ENCODE data around the gene FAM13A. TPM values are rescaled to one million over a fixed set of nuclear protein-coding genes. Genes with fewer than 3 reads are reported as not detected.
"Not testable (repeated sequence)": the region's sequence is repeated elsewhere in the genome, so short reads cannot be mapped to it uniquely, and the experiment has no call there.

The FAM13A gene
- total and polyA plus RNA-seq, 2 of the 8 experiments (the other 6 are each of a cell fraction or from before 2014, with no cell fraction given), result 7.1 to 16.5 TPM

DNA sequence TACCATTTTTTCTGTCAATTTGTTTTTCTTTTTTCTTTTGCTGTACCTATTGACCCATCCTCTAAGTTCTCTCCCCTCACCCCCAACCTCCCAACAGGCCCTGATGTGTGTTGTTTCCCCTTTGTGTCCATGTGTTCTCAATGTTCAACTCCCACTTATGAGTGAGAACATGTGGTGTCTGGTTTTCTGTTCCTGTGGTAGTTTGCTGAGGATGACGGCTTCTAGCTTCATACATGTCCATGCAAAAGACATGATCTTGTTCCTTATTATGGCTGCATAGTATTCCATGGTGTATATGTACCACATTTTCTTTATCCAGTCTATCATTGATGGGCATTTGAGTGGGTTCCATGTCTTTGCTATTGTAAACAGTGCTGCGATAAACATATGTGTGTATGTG is 859 bp upstream of the FAM13A start:
- DNase-seq (ENCODE audit: low read depth in 1 of 2, low spot score in 2 of 2); H3K79me1 ChIP-seq (ENCODE audit: low read depth, low read length); H2BK20ac ChIP-seq (ENCODE audit: low read length); H3K4ac ChIP-seq (replicated peaks; ENCODE audit: insufficient read length, low read depth, low read length); H3K27ac ChIP-seq (ENCODE audit: low read depth, low read length); FAIRE-seq; H3K4me2 ChIP-seq (ENCODE audit: insufficient read depth in 1 of 2, low read depth in 2 of 2, low read length in 2 of 2); H2AK5ac ChIP-seq (ENCODE audit: low read depth, low read length); H2BK15ac ChIP-seq (ENCODE audit: low read length); H3K36me3 ChIP-seq (ENCODE audit: control insufficient read depth in 2 of 4, insufficient read depth in 4 of 4, low read length in 3 of 4); H3K4me3 ChIP-seq (ENCODE audit: extremely low read depth in 1 of 4, insufficient read depth in 2 of 4, low read depth in 3 of 4, low read length in 4 of 4); H4K20me1 ChIP-seq (replicated peaks in 1 of 2; ENCODE audit: control insufficient read depth in 1 of 2, insufficient read depth in 2 of 2, low read length in 2 of 2); H3K23me2 ChIP-seq (ENCODE audit: low read depth, low read length); H3K9me3 ChIP-seq (ENCODE audit: insufficient read depth in 2 of 2, low read depth in 1 of 2, low read length in 1 of 2); H2BK120ac ChIP-seq (replicated peaks; ENCODE audit: low read depth, low read length); H4K8ac ChIP-seq (ENCODE audit: extremely low read depth, insufficient read depth, low read length); H3K56ac ChIP-seq (replicated peaks; ENCODE audit: insufficient read length, low read depth, low read length); H4K91ac ChIP-seq (replicated peaks; ENCODE audit: insufficient read length, low read length); H3K14ac ChIP-seq (ENCODE audit: insufficient read length); H2BK5ac ChIP-seq (ENCODE audit: low read depth, low read length); H3K4me1 ChIP-seq (replicated peaks in 1 of 4; ENCODE audit: control insufficient read depth in 3 of 4, insufficient read depth in 4 of 4, low read length in 3 of 4); H3K27me3 ChIP-seq (replicated peaks in 1 of 4; ENCODE audit: control insufficient read depth in 3 of 4, extremely low read depth in 1 of 4, insufficient read depth in 3 of 4, low read length in 3 of 4); H3K9ac ChIP-seq (replicated peaks in 1 of 4; ENCODE audit: extremely low read depth in 1 of 4, low read depth in 3 of 4, low read length in 3 of 4); H2BK12ac ChIP-seq (ENCODE audit: low read depth, low read length); H4K5ac ChIP-seq (ENCODE audit: insufficient read length, low read depth, low read length); H3K23ac ChIP-seq (ENCODE audit: insufficient read length); H3K18ac ChIP-seq (ENCODE audit: extremely low read depth, low read length): not testable (repeated sequence)
- POLR2A ChIA-PET (ENCODE audit: partially characterized antibody), result interaction anchor here (1.2 to 2.0 kb wide), 4 partner anchors 11 to 42 kb away, joined by 3 to 6 read pairs (median 3); no protein-coding TSS in a partner anchor
- CTCF ChIA-PET (ENCODE audit: partially characterized antibody), result interaction anchor here (0.7 kb wide), 1 partner anchor 56 kb away, joined by 3 read pairs; no protein-coding TSS in a partner anchor
- 72% methylated on average over 2 of the region's 2 CpGs; no CpG with 5 or more reads in 1 of the 2 experiments for WGBS, 2 experiments (ENCODE audit: extremely low coverage in 1 of 2, insufficient coverage in 1 of 2, insufficient read length in 1 of 2, insufficient replicate concordance in 2 of 2, low coverage in 1 of 2, low lambda C conversion rate in 2 of 2, missing lambda C conversion rate in 1 of 2)
- 0 out of 2 replicates have a peak overlapping the region, but pooled peaks have one; percentile 65 for H2AFZ ChIP-seq (ENCODE audit: low read length)
- H3K79me2 ChIP-seq (ENCODE audit: control insufficient read depth in 1 of 2, insufficient read depth in 2 of 2, low read length in 2 of 2), result peaks cover 0 to 41% of the 10 kb centered on the region in 2 experiments; a peak in 3 of 4 replicates

All from H1 (cell line).